HG02981 (cell line): Measurements from ENCODE around the gene SPCS2.

Source experiments
- ATAC-seq: cut with Tn5 transposase; IDR thresholded peaks from one replicate; pipeline ENCODE4 v1.9.1; 2021; ENCODE audit warnings: mild to moderate bottlenecking, moderate library complexity; ENCODE audit not compliant: unreplicated experiment

SPCS2 gene

GRCh38 chr11:74948898-74949752 is at the start of gene SPCS2, which contains the start of gene XRRA1:
TSS of gene SPCS2 (plus strand) at chr11:74949266. CDS start at chr11:74949286, 20 bp downstream.
TSS of gene XRRA1 (minus strand) at chr11:74949091. CDS start at chr11:74940878, 8,213 bp downstream.
- ATAC-seq = peak; percentile 93

GRCh38 chr11:74902342-74902741 is 46.7 kb upstream of the SPCS2 start:
- ATAC-seq = no peak

GRCh38 chr11:74905326-74905725 is 43.7 kb upstream of the SPCS2 start:
- no peak for ATAC-seq

- no peak for ATAC-seq
Observed at GRCh38 chr11:74909385-74909784, 39.7 kb upstream of the SPCS2 start.

DNA sequence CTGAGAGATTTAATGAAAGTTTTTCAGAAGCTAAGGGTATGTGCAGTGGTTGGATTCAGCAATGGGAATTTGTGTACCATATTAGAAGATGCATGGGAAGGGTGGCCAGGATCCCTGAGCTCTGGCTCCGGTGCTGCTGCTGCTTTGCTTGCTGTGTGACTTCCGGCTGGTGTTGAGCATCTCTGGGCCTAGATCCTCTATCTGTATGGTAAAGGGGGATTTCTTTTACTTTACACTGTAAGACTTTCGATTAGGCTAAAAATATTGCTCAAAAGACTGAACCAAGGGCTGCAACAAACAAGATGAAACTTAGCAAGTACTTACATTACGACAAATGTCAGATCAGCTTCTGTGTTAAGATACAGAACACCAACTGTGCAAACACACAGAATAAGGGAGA is 39.3 kb upstream of the SPCS2 start:
- ATAC-seq = no peak

- no peak for ATAC-seq
Observed at GRCh38 chr11:74923125-74923524, 25.9 kb upstream of the SPCS2 start.

GRCh38 chr11:74925281-74925680 is 23.8 kb upstream of the SPCS2 start:
- ATAC-seq = no peak

DNA sequence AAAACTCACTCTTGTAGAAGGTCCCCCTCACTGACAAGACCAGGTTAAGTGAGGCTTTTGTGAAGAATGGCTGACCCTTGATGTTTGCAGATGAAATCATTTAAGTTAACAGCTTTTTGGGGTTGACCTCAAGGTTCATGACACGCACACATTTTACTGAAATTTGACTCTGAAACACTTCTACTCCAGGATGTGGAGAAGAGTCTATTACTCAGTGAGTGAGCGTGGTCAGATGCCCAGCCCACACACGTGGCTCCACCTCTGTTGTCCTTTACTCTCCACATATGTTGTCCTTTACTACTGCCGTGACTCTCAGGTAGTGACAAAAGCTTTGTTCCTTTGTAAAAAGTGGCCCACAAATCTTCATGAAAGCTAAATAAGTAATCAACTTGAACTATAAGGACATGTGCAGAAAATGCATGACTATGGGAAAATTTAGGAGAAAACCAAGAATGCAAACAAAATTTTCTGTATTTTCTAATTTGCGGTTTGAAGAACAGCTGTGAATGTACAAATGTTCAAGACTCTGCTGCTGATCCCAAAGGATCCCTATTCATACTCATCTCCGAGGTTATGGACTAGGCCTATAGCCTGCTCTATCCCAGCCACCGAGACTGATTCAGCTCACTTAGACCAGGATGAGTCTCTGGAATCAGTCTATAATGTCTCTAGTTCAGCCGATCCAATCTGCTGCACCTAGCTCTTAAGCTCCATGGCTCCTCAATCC is 22.6 kb upstream of the SPCS2 start:
- ATAC-seq = peak; percentile 51

DNA sequence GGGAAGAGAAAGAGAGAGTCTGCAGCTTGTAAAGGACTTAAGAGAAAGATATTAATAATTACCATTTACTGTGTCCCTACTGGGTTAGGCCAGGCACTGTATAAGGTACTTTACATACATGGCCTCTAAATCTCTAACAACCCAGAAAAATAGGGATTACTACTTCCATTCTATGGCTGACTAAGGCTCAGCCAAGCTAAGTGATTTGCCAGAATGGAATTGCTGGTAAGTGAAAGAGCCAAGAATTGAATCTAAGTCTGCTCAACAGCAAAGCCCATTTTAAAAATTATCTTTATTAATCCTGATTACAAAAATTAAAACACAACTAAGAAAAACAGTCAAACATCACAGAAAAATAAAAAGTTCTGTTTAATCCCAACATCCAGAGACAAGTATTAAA is 21.6 kb upstream of the SPCS2 start:
- no peak for ATAC-seq

GRCh38 chr11:74929431-74930363 is 19.4 kb upstream of the SPCS2 start:
- peak; percentile 59 for ATAC-seq

- ATAC-seq = no peak
Observed at GRCh38 chr11:74932169-74932568, 16.9 kb upstream of the SPCS2 start.

DNA sequence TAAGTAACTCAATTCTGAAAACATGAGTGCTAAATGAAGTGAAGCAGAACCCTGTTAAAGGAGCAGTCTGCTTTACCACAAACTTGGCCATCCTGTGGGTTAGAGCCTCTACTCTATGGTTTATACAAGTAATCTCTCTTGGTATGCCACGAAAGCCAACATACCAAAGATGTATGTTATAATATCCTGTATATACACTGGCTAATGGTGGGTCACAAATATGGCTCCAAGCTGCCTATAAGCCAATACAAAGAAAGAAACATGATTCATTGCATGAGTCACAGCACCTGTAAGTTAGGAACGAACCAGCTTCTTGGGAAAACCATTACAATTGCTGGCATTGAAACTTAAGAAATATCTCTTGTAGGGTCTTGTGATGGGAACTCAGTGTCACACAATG is 16.3 kb upstream of the SPCS2 start:
- ATAC-seq = no peak

DNA sequence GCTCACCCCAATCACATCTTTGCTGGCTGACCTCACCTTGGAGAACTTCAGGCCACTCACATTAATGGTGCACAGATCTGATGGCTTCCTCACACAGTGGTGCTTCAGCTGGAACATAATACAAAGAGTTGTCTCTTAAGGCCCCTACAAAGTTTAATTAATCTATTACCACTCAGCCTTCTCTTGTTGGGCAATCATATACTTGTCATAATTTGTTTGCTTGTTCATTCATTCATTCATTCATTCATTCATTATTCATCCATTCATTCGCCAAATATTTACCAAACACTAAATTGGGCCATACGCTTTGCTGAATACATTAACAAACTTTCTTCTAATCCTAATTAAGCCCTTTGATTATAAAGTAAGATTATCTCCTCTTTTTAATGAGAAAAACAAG is 15.3 kb upstream of the SPCS2 start:
- no peak for ATAC-seq

DNA sequence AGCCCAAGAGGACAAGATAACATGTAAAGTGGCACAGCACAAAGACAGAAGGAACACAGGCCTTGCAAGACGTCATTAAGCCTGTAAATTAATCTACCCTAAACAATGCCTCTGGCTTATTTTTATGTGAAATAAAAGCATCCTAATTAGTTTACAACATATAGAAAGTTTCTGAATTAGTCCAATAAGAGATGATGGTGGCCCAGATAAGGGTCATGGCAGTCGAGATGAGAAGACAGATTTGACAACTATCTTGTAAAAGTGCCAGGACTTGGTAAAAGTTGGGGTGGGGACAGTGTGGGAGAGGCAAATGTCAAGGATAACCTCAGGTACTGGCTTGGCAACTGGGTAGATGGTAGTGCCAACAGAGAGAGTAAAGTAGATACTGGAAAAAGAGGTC is 13.8 kb upstream of the SPCS2 start:
- no peak for ATAC-seq

DNA sequence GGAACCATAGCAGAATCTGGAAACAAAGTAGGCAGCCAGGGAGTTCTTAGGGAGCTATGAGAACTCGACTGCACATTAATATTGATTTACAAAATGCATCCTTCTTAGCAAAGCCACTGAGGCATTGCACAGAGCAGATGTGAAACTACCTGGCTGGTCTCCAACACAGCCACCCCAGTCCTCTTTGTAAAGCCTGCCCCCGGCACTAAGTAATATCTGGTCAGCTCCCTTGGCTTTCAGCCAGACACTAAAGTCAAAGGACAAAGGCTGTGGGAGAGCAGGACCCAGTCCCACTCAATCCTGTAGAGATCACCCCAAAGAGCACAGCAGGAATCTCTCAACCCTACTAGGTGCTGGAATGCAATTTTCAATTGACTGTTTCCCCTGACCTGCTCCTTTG is 13.0 kb upstream of the SPCS2 start:
- no peak for ATAC-seq

DNA sequence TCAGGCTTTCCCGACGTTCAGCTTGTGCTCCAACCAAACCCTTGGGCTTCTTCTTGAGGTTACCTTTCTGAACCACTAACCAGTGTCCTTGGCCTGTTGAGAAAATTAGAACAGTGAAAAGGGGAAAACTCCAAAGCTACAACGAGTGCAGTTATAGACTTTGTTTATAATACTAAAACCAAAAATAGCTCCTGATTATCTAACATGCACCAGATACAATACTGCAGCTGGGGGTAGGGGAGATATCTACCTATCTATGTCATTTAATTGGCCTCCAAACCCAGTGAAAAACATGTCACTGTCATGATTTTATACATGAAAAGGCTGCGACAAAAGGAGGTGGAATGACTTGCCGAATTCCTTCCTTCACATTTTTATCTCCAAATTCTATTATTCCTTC is 12.1 kb upstream of the SPCS2 start:
- no peak for ATAC-seq

GRCh38 chr11:74937696-74938475 is 11.2 kb upstream of the SPCS2 start:
- no peak for ATAC-seq

GRCh38 chr11:74941492-74941891 is 7.6 kb upstream of the SPCS2 start:
- no peak for ATAC-seq

- ATAC-seq = no peak
Observed at GRCh38 chr11:74942073-74942759, 6.8 kb upstream of the SPCS2 start.

- peak; percentile 10 for ATAC-seq
Observed at GRCh38 chr11:74948546-74948897, 544 bp upstream of the SPCS2 start.
